HCT116 (cell line): Measurements from ENCODE around the gene BICRAL. TPM values are rescaled to one million over a fixed set of nuclear protein-coding genes. Genes with fewer than 3 reads are reported as not detected.

Source experiments
- ATAC-seq: fragments of 200-7000 bp; cut with Tn5 transposase; 2 replicates; pipeline ENCODE4 v1.9.1; 2020; ENCODE audit warnings: mild to moderate bottlenecking, moderate library complexity
- BruUV-seq: library from RNA; stranded (reverse); fragments of 400-500 nt; replicated peaks from 2 replicates; lab custom pipeline; 2021; lab: Mats Ljungman, UMichigan
- CTCF ChIA-PET: fragments of 300-600 bp; sonication (Branson Sonifier 250); formaldehyde crosslinking; loops from one replicate; lab custom pipeline; 2021; ENCODE audit warnings: antibody characterized with exemption; lab: Charles Lee
- POLR2A ChIA-PET: fragments of 300-600, 350-600 bp; sonication (Branson Sonifier 250); formaldehyde crosslinking; loops from one replicate; lab custom pipeline; 2021; ENCODE audit warnings: antibody characterized with exemption; lab: Charles Lee
- RAD21 ChIA-PET, 2 experiments: fragments of 300-600 bp; sonication (Branson Sonifier 250); formaldehyde crosslinking; loops; one replicate each; lab custom pipeline; 2023; ENCODE audit warnings: low total read pairs in 2 of 2; ENCODE audit not compliant: uncharacterized antibody in 2 of 2, unreplicated experiment in 2 of 2, low non-redundant PET in 1 of 2; lab: Charles Lee
- DNase-seq: peaks from one replicate; pipeline ENCODE4 v3.0.0-alpha.2; 2010; ENCODE audit warnings: low read depth, low spot score
- H2AFZ ChIP-seq: fragments of 200-600 bp; shearing (Covaris generic), sonication (generic); 2 replicates; pipeline ENCODE4 v1.6.1; 2017; ENCODE audit warnings: low read depth, mixed run types, mixed read lengths, antibody characterized with exemption, low read length; ENCODE audit not compliant: poor library complexity, severe bottlenecking
- H3K27ac ChIP-seq: 2 replicates; pipeline ENCODE4 v1.5.1; 2012; ENCODE audit warnings: low read depth, low read length
- H3K27me3 ChIP-seq: fragments of 200-600 bp; sonication (generic); 2 replicates; pipeline ENCODE4 v1.6.1; 2016; ENCODE audit warnings: mixed run types, low read length, mixed read lengths; ENCODE audit not compliant: insufficient read depth
- H3K36me3 ChIP-seq, 2 experiments: fragments of 200-500 bp in 1 of 2; fragments of 200-600 bp in 1 of 2; sonication (Bioruptor generic) in 1 of 2; sonication (generic) in 1 of 2; 2 replicates each; pipeline versions ENCODE4 v1.5.1 to v1.6.1; 2014 to 2016; ENCODE audit warnings: low read length in 2 of 2, inconsistent platforms in 1 of 2, mixed read lengths in 1 of 2, mixed run types in 1 of 2; ENCODE audit not compliant: insufficient read depth in 2 of 2, control insufficient read depth in 1 of 2
- H3K4me1 ChIP-seq, 2 experiments: fragments of 200-600 bp in 1 of 2; sonication (generic) in 1 of 2; 2 replicates each; pipeline versions ENCODE4 v1.5.1 to v1.6.1; 2012 to 2017; ENCODE audit warnings: low read length in 2 of 2, inconsistent platforms in 1 of 2, mild to moderate bottlenecking in 1 of 2, mixed read lengths in 1 of 2, mixed run types in 1 of 2, moderate library complexity in 1 of 2; ENCODE audit not compliant: insufficient read depth in 2 of 2, control insufficient read depth in 1 of 2
- H3K4me2 ChIP-seq: fragments of 200-600 bp; sonication (generic); 2 replicates; pipeline ENCODE4 v1.6.1; 2017; ENCODE audit warnings: mixed run types, low read length, mixed read lengths
- H3K4me3 ChIP-seq, 2 experiments: fragments of 200-600 bp in 1 of 2; sonication (generic) in 1 of 2; replicated peaks in 1 of 2; 2 replicates each; pipeline ENCODE4 v1.5.1; 2011 to 2016; ENCODE audit warnings: low read length in 2 of 2, control low read depth in 1 of 2, low read depth in 1 of 2, mild to moderate bottlenecking in 1 of 2, mixed read lengths in 1 of 2, mixed run types in 1 of 2
- H3K79me2 ChIP-seq: fragments of 200-600 bp; sonication (generic); 2 replicates; pipeline ENCODE4 v1.6.1; 2017; ENCODE audit warnings: mild to moderate bottlenecking, mixed run types, low read length, moderate library complexity, mixed read lengths; ENCODE audit not compliant: insufficient read depth
- H3K9ac ChIP-seq: fragments of 200-600 bp; sonication (generic); 2 replicates; pipeline ENCODE4 v1.6.1; 2016; ENCODE audit warnings: low read length, mixed read lengths
- H3K9me2 ChIP-seq: fragments of 200-600 bp; sonication (generic), shearing (Covaris generic); 2 replicates; pipeline ENCODE4 v1.6.1; 2017; ENCODE audit warnings: mixed run types, mild to moderate bottlenecking, moderate library complexity; ENCODE audit not compliant: insufficient read depth
- H3K9me3 ChIP-seq, 2 experiments: fragments of 200-500 bp in 1 of 2; fragments of 200-600 bp in 1 of 2; sonication (Bioruptor generic) in 1 of 2; sonication (generic) in 1 of 2; 2 replicates each; pipeline ENCODE4 v1.6.1; 2014 to 2017; ENCODE audit warnings: low read length in 2 of 2, mixed read lengths in 2 of 2, inconsistent platforms in 1 of 2, low read depth in 1 of 2, mild to moderate bottlenecking in 1 of 2, mixed run types in 1 of 2, moderate library complexity in 1 of 2; ENCODE audit not compliant: control insufficient read depth in 1 of 2, insufficient read depth in 1 of 2
- H4K20me1 ChIP-seq: fragments of 200-600 bp; sonication (generic), shearing (Covaris generic); 2 replicates; pipeline ENCODE4 v1.6.1; 2017; ENCODE audit warnings: mixed run types, mild to moderate bottlenecking, moderate library complexity; ENCODE audit not compliant: insufficient read depth
- CBX3 ChIP-seq: IDR thresholded peaks from 2 replicates; pipeline ENCODE4 v1.6.1; 2012; ENCODE audit warnings: low read depth
- CEBPB ChIP-seq: IDR thresholded peaks from 2 replicates; pipeline ENCODE4 v1.6.1; 2012; ENCODE audit warnings: low read depth
- CTCF ChIP-seq, 3 experiments: fragments of 200-600 bp in 1 of 3; sonication (generic) in 1 of 3; IDR thresholded peaks in 2 of 3; conservative IDR thresholded peaks in 1 of 3; 2 replicates each; pipeline ENCODE4 v1.5.1; 2012 to 2017; ENCODE audit warnings: low read depth in 2 of 3, low read length in 2 of 3, antibody characterized with exemption in 1 of 3, borderline replicate concordance in 1 of 3, control low read depth in 1 of 3, mild to moderate bottlenecking in 1 of 3, mixed read lengths in 1 of 3, mixed run types in 1 of 3, moderate library complexity in 1 of 3; ENCODE audit not compliant: insufficient read depth in 1 of 3
- EGR1 ChIP-seq: IDR thresholded peaks from 2 replicates; pipeline ENCODE4 v1.6.1; 2012; ENCODE audit warnings: low read depth
- ELF1 ChIP-seq: IDR thresholded peaks from 2 replicates; pipeline ENCODE4 v1.6.1; 2012; ENCODE audit warnings: low read depth, borderline replicate concordance
- EZH2 ChIP-seq: fragments of 200-600 bp; sonication (generic); IDR thresholded peaks from 2 replicates; pipeline ENCODE4 v1.6.1; 2017; ENCODE audit warnings: antibody characterized with exemption, mixed run types
- EZH2phosphoT487 ChIP-seq: fragments of 200-600 bp; IDR thresholded peaks from 2 replicates; pipeline ENCODE4 v1.6.1; 2018; ENCODE audit warnings: antibody characterized with exemption, borderline replicate concordance
- JUND ChIP-seq: IDR thresholded peaks from 2 replicates; pipeline ENCODE4 v1.6.1; 2012
- POLR2A ChIP-seq: IDR thresholded peaks from 2 replicates; pipeline ENCODE4 v1.7.0; 2011; ENCODE audit warnings: borderline replicate concordance; ENCODE audit not compliant: insufficient read depth, insufficient read length; ENCODE audit errors: extremely low read depth
- POLR2AphosphoS5 ChIP-seq: IDR thresholded peaks from 2 replicates; pipeline ENCODE4 v1.6.1; 2011; ENCODE audit warnings: mild to moderate bottlenecking, low read depth, low read length, moderate library complexity
- RAD21 ChIP-seq: IDR thresholded peaks from 2 replicates; pipeline ENCODE4 v1.6.1; 2012; ENCODE audit warnings: low read depth, mild to moderate bottlenecking
- REST ChIP-seq: IDR thresholded peaks from 2 replicates; pipeline ENCODE4 v1.6.1; 2012; ENCODE audit warnings: low read depth
- SP1 ChIP-seq: IDR thresholded peaks from 2 replicates; pipeline ENCODE4 v1.6.1; 2012; ENCODE audit warnings: low read depth
- YY1 ChIP-seq: IDR thresholded peaks from 2 replicates; pipeline ENCODE4 v1.6.1; 2011; ENCODE audit warnings: low read length, low read depth, moderate library complexity, mild to moderate bottlenecking; ENCODE audit not compliant: insufficient replicate concordance; ENCODE audit errors: extremely low read depth
- ZNF274 ChIP-seq: fragments of 200-500 bp; sonication (Bioruptor generic); IDR thresholded peaks from 2 replicates; pipeline ENCODE4 v1.6.1; 2014; ENCODE audit warnings: mild to moderate bottlenecking, low read depth, low read length, inconsistent platforms
- intact Hi-C: fragments of 100-400 bp; cut with micrococcal nuclease; formaldehyde crosslinking; loops from 2 replicates; pipeline ENCODE4 v1.10.0; 2022
- total RNA-seq: library from RNA; stranded (reverse); gene quantifications from one replicate; pipeline ENCODE4 v1.2.1, GENCODE V29; 2021; ENCODE audit not compliant: unreplicated experiment

The BICRAL gene
- total RNA-seq, 1 experiment from 2014 or later: 14.9 TPM

- H3K27ac ChIP-seq: no peak overlapping the region
- no peaks in the 10 kb centered on the region for H3K9me2 ChIP-seq
- TF ChIP-seq RAD21 (no peak), POLR2A (no peak), POLR2AphosphoS5 (no peak), CTCF (IDR thresholded peaks at IDR 0.05 in 2 of 3, conservative IDR thresholded peaks at IDR 0.05 in 1 of 3; ENCODE audit: borderline replicate concordance in 1 of 3, insufficient read depth in 1 of 3, low read depth in 2 of 3, low read length in 2 of 3) (no peak), CBX3 (no peak), ZNF274 (no peak), EZH2 (no peak), ELF1 (no peak), EGR1 (no peak), CEBPB (no peak), REST (no peak), JUND (no peak), YY1 (no peak), EZH2phosphoT487 (no peak), SP1 (no peak)
- H3K79me2 ChIP-seq: no peaks in the 10 kb centered on the region
- DNase-seq (no peak), ATAC-seq (no peak)
- H3K9ac ChIP-seq: no peak overlapping the region
- H3K4me3 ChIP-seq: no peak overlapping the region
- ChIA-PET CTCF (no interaction called here), RAD21 (no interaction called here), POLR2A (no interaction called here)
- no TSS peak for BruUV-seq
- H3K9me3 ChIP-seq: no peaks in the 10 kb centered on the region
- intact Hi-C loops: no loop called here
- no peak overlapping the region for H3K4me2 ChIP-seq
- no peaks in the 10 kb centered on the region for H4K20me1 ChIP-seq
- no peaks in the 10 kb centered on the region for H3K27me3 ChIP-seq
- no peak overlapping the region for H2AFZ ChIP-seq
- no peaks in the 10 kb centered on the region for H3K4me1 ChIP-seq
- H3K36me3 ChIP-seq: peaks cover 8 to 13% of the 10 kb centered on the region in 2 experiments; a peak in 3 of 4 replicates
These were observed 49.4 kb downstream of the BICRAL start for GRCh38 chr6:42831237-42831636.
